Nephron (organoid): Measurements from ENCODE around the gene SLC25A33.
A peak's percentile ranks its signal among the peaks of the same experiment; 100 is the strongest.

Experiments
- H3K27ac Mint-ChIP-seq, 3 experiments: 2 replicates each; pipeline ENCODE4 v1.8.0; 2020; ENCODE audit warnings: mixed read lengths in 3 of 3, mild to moderate bottlenecking in 2 of 3, moderate library complexity in 1 of 3
- H3K27me3 Mint-ChIP-seq: 2 replicates; pipeline ENCODE4 v1.8.0; 2021; ENCODE audit warnings: low read depth, mild to moderate bottlenecking, moderate library complexity, mixed read lengths
- H3K36me3 Mint-ChIP-seq: 2 replicates; pipeline ENCODE4 v1.8.0; 2020; ENCODE audit warnings: low read depth, mixed read lengths
- H3K4me1 Mint-ChIP-seq: 2 replicates; pipeline ENCODE4 v1.8.0; 2020; ENCODE audit warnings: mixed read lengths
- H3K4me3 Mint-ChIP-seq, 3 experiments: 2 replicates each; pipeline ENCODE4 v1.8.0; 2020; ENCODE audit warnings: mild to moderate bottlenecking in 3 of 3, mixed read lengths in 3 of 3, moderate library complexity in 2 of 3
- H3K9me3 Mint-ChIP-seq: 2 replicates; pipeline ENCODE4 v1.8.0; 2020; ENCODE audit warnings: mixed read lengths
- CTCF ChIP-seq, 3 experiments: fragments of 200-600 bp; sonication (generic); IDR thresholded peaks; one replicate each; pipeline ENCODE4 v1.5.0; 2021; ENCODE audit warnings: antibody characterized with exemption in 3 of 3; ENCODE audit not compliant: unreplicated experiment in 3 of 3

The SLC25A33 gene, protein sequence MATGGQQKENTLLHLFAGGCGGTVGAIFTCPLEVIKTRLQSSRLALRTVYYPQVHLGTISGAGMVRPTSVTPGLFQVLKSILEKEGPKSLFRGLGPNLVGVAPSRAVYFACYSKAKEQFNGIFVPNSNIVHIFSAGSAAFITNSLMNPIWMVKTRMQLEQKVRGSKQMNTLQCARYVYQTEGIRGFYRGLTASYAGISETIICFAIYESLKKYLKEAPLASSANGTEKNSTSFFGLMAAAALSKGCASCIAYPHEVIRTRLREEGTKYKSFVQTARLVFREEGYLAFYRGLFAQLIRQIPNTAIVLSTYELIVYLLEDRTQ

GRCh38 chr1:9539165-9539828 is at the start of gene SLC25A33:
TSS of gene SLC25A33 (plus strand) at chr1:9539465. CDS start at chr1:9539692, 227 bp downstream.
- H3K4me3 Mint-ChIP-seq = peak within 1 kb of the TSS; percentile 91 to 95 (median 94)
- peaks cover 23% of the 10 kb centered on the region for H3K4me1 Mint-ChIP-seq
- TF ChIP-seq CTCF (IDR thresholded peaks at IDR 0.05; ENCODE audit: unreplicated experiment in 3 of 3) = peak in 1 of 3 experiments; percentile 8
- no peaks in the 10 kb centered on the region for H3K9me3 Mint-ChIP-seq
- peak within 1 kb of the TSS; percentile 69 to 91 (median 88) for H3K27ac Mint-ChIP-seq
- no peaks in the 10 kb centered on the region for H3K36me3 Mint-ChIP-seq
- H3K27me3 Mint-ChIP-seq = peaks cover 4% of the 10 kb centered on the region

- TF ChIP-seq CTCF (IDR thresholded peaks at IDR 0.05; ENCODE audit: unreplicated experiment in 3 of 3) = peak; percentile 87 to 89 (median 89)
- Mint-ChIP-seq H3K27ac (peak overlapping the region in 1 of 3 experiments; percentile 73), H3K4me3 (no peak overlapping the region), H3K36me3 (no peaks in the 10 kb centered on the region), H3K27me3 (peaks cover 25% of the 10 kb centered on the region), H3K4me1 (peaks cover 17% of the 10 kb centered on the region), H3K9me3 (no peaks in the 10 kb centered on the region)
Observed at GRCh38 chr1:9490605-9491339, 48.5 kb upstream of the SLC25A33 start.

DNA sequence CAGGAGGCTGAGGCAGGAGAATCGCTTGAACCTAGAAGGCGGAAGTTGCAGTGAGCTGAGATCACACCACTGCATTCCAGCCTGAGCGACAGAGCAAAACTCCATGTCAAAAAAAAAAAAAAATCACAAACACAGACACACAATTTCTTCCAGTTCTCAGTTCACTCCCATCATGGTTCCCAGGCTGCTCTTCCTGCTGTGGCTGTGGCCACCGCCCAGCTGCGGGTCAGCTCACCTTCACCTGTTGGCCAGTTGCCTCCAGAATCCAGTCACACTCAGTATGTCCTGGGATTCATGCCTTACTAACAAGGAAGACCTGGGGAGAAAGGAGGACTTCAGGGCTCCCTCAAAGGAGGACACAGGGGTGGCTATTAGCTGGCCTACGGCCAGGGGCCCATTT is 45.9 kb upstream of the SLC25A33 start:
- no peak overlapping the region for H3K27ac Mint-ChIP-seq
- H3K4me3 Mint-ChIP-seq = no peak overlapping the region
- no peaks in the 10 kb centered on the region for H3K9me3 Mint-ChIP-seq
- H3K36me3 Mint-ChIP-seq = no peaks in the 10 kb centered on the region
- peaks cover 9% of the 10 kb centered on the region for H3K4me1 Mint-ChIP-seq
- H3K27me3 Mint-ChIP-seq = peaks cover 28% of the 10 kb centered on the region
- no peak for TF ChIP-seq CTCF (IDR thresholded peaks at IDR 0.05; ENCODE audit: unreplicated experiment in 3 of 3)

DNA sequence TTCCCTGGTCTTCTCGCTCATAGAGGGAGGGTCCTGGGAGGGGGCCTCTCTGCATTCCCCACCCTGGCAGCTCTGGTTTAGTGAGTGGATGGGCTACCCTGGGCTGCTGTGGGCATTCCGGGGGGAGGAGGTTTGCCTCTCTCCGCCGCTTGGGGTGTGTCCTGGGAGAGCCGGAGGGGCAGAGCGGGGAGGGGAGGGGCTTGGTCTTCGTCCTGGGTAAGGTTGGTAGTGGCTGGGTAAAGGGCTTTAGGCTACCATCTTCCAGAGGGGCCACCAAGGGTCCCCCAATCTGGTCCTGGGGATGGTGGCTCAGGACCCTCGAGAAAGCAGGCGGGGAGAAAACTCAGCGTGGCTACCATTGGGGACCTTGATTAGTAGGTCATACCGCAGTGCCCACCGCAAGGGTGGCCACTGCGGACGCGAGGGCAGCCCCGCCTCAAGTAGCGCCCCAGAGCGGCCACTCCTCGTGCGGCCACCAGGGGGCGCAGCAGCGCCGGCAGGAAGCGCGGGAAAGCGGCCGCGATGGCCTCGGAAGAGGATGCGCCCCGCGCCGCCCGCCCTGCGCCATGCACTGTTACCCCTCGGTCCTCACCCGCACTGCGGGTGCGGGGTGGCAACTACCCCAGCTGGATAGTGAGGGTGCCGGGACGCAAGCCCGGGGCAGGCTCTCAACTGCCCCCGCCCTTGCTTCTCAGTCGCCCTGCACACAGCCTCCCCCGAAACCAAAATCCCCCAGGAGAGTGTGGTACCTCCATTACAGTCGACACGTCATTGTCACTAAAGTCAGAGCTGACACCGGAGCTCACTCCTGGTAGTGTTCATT is 44.1 kb upstream of the SLC25A33 start:
- peaks cover 9% of the 10 kb centered on the region for H3K4me1 Mint-ChIP-seq
- peaks cover 29% of the 10 kb centered on the region for H3K27me3 Mint-ChIP-seq
- no peaks in the 10 kb centered on the region for H3K9me3 Mint-ChIP-seq
- peak; percentile 96 to 99 (median 97) for TF ChIP-seq CTCF (IDR thresholded peaks at IDR 0.05; ENCODE audit: unreplicated experiment in 3 of 3)
- H3K4me3 Mint-ChIP-seq = peak overlapping the region; percentile 46 to 62 (median 52)
- H3K36me3 Mint-ChIP-seq = no peaks in the 10 kb centered on the region
- H3K27ac Mint-ChIP-seq = no peak overlapping the region

- Mint-ChIP-seq H3K36me3 (no peaks in the 10 kb centered on the region), H3K27ac (no peak overlapping the region), H3K4me1 (peaks cover 8% of the 10 kb centered on the region), H3K27me3 (peaks cover 25% of the 10 kb centered on the region), H3K4me3 (peak overlapping the region in 2 of 3 experiments; percentile 52 to 62), H3K9me3 (no peaks in the 10 kb centered on the region)
- TF ChIP-seq CTCF (IDR thresholded peaks at IDR 0.05; ENCODE audit: unreplicated experiment in 3 of 3) = no peak
Observed at GRCh38 chr1:9495854-9496374, 43.4 kb upstream of the SLC25A33 start.
